Activated CD4-positive, alpha-beta T cell treated with anti-CD3 and anti-CD28 coated beads, Interleukin-2, amount 10 ng/mL, durations not matched to agents 7 days and 5 days (primary cell): Measurements from ENCODE around the gene ATF5. TPM values are rescaled to one million over a fixed set of nuclear protein-coding genes. Genes with fewer than 3 reads are reported as not detected.
A peak's percentile ranks its signal among the peaks of the same experiment; 100 is the strongest.
"Not testable (repeated sequence)": the region's sequence is repeated elsewhere in the genome, so short reads cannot be mapped to it uniquely, and the experiment has no call there.

Experiments
- CTCF ChIA-PET: fragments of 350-600 bp; sonication (Branson Sonifier 250); formaldehyde crosslinking; loops from one replicate; lab custom pipeline; 2021; ENCODE audit warnings: antibody characterized with exemption; lab: Charles Lee
- POLR2A ChIA-PET: fragments of 350-600 bp; sonication (Branson Sonifier 250); formaldehyde crosslinking; loops from one replicate; lab custom pipeline; 2021; ENCODE audit warnings: antibody characterized with exemption; lab: Charles Lee
- DNase-seq: peaks from one replicate; pipeline ENCODE4 v3.0.0-alpha.2; 2020
- H3K27ac Mint-ChIP-seq: one replicate; pipeline ENCODE4 v1.8.0; 2021; ENCODE audit warnings: mild to moderate bottlenecking, moderate library complexity, mixed read lengths
- H3K27me3 Mint-ChIP-seq: one replicate; pipeline ENCODE4 v1.8.0; 2021; ENCODE audit warnings: mixed read lengths
- H3K36me3 Mint-ChIP-seq: one replicate; pipeline ENCODE4 v1.8.0; 2021; ENCODE audit warnings: low read depth, mixed read lengths
- H3K4me1 Mint-ChIP-seq: one replicate; pipeline ENCODE4 v1.8.0; 2021; ENCODE audit warnings: mixed read lengths
- H3K4me3 Mint-ChIP-seq: one replicate; pipeline ENCODE4 v1.8.0; 2021; ENCODE audit warnings: mild to moderate bottlenecking, moderate library complexity, mixed read lengths
- H3K9me3 Mint-ChIP-seq: one replicate; pipeline ENCODE4 v1.8.0; 2021; ENCODE audit warnings: mixed read lengths
- total RNA-seq, 2 experiments: library from RNA; stranded (reverse); gene quantifications; one replicate each; pipeline ENCODE4 v1.2.3, GENCODE V29; 2021

The ATF5 gene
- total RNA-seq, 2 experiments from 2014 or later = 10.5 to 12.1 TPM

- H3K9me3 Mint-ChIP-seq = no peaks in the 10 kb centered on the region
- peaks cover 41% of the 10 kb centered on the region for H3K36me3 Mint-ChIP-seq
- no peaks in the 10 kb centered on the region for H3K27me3 Mint-ChIP-seq
- peak overlapping the region; percentile 93 for H3K4me3 Mint-ChIP-seq
- ChIA-PET POLR2A (no interaction called here), CTCF (interaction anchor here (1.0 to 2.6 kb wide), 2 partner anchors 18 to 40 kb away, joined by 3 to 8 read pairs; no protein-coding TSS in a partner anchor)
- DNase-seq = peak; percentile 13
- peaks cover 54% of the 10 kb centered on the region for H3K4me1 Mint-ChIP-seq
- H3K27ac Mint-ChIP-seq = no peak overlapping the region
Observed at GRCh38 chr19:49930483-49931011, 1.5 kb downstream of the ATF5 start.

DNA sequence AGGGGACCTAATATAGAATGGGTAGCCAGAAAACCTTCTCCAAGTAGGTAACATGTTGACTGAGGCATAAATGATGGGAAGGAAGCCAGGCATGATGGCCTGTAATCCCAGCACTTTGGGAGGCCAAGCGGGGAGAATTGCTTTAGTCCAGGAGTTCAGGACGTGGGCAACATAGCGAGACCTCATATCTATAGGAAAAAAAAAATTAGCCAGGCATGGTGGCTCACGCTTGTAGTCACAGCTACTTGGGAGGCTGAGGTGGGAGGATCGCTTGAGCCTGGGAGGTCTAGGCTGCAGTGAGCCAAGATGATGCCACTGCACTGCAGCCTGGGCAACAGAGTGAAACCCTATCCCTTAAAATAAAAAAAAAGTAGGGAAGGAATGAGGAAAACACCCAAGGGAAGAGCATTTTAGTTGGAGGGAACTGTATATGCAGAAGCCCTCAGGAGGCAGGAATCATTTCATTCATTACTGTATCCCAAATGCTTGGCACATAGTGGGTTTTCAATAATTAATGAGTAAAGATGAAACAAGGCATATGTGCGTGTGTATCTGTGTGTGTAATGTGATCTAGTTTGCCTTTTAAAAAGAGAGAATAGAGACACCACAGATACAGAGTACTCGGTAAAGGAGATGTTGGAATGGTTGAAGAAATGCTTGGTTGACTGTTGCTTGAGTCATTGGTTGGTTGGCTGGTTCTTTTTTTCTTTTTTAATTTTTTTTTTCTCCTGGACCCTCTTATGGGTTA is 2.5 kb downstream of the ATF5 start:
- DNase-seq = no peak
- ChIA-PET POLR2A (no interaction called here), CTCF (no interaction called here)
- H3K9me3 Mint-ChIP-seq = no peaks in the 10 kb centered on the region
- no peak overlapping the region for H3K4me3 Mint-ChIP-seq
- H3K27ac Mint-ChIP-seq = peak overlapping the region; percentile 34
- H3K27me3 Mint-ChIP-seq = peaks cover 5% of the 10 kb centered on the region
- H3K36me3 Mint-ChIP-seq = peaks cover 38% of the 10 kb centered on the region
- H3K4me1 Mint-ChIP-seq = peaks cover 50% of the 10 kb centered on the region

GRCh38 chr19:49932041-49932451 is 3.0 kb downstream of the ATF5 start:
- ChIA-PET CTCF (no interaction called here), POLR2A (no interaction called here)
- DNase-seq = no peak
- Mint-ChIP-seq H3K4me1 (peaks cover 47% of the 10 kb centered on the region), H3K27me3 (peaks cover 6% of the 10 kb centered on the region), H3K4me3 (no peak overlapping the region), H3K9me3 (no peaks in the 10 kb centered on the region), H3K36me3 (peaks cover 35% of the 10 kb centered on the region), H3K27ac (no peak overlapping the region)

DNA sequence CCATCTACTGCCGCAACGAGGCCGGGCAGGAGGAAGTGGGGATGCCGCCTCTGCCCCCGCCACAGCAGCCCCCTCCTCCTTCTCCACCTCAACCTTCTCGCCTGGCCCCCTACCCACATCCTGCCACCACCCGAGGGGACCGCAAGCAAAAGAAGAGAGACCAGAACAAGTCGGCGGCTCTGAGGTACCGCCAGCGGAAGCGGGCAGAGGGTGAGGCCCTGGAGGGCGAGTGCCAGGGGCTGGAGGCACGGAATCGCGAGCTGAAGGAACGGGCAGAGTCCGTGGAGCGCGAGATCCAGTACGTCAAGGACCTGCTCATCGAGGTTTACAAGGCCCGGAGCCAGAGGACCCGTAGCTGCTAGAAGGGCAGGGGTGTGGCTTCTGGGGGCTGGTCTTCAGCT is 3.7 kb downstream of the ATF5 start:
- peaks cover 6% of the 10 kb centered on the region for H3K27me3 Mint-ChIP-seq
- peak overlapping the region; percentile 66 for H3K27ac Mint-ChIP-seq
- peaks cover 28% of the 10 kb centered on the region for H3K36me3 Mint-ChIP-seq
- ChIA-PET POLR2A (no interaction called here), CTCF (interaction anchor here (0.5 kb wide), 1 partner anchor 975 kb away, joined by 3 read pairs; no protein-coding TSS in a partner anchor)
- peaks cover 43% of the 10 kb centered on the region for H3K4me1 Mint-ChIP-seq
- no peaks in the 10 kb centered on the region for H3K9me3 Mint-ChIP-seq
- peak overlapping the region; percentile 47 for H3K4me3 Mint-ChIP-seq
- peak; percentile 65 for DNase-seq

DNA sequence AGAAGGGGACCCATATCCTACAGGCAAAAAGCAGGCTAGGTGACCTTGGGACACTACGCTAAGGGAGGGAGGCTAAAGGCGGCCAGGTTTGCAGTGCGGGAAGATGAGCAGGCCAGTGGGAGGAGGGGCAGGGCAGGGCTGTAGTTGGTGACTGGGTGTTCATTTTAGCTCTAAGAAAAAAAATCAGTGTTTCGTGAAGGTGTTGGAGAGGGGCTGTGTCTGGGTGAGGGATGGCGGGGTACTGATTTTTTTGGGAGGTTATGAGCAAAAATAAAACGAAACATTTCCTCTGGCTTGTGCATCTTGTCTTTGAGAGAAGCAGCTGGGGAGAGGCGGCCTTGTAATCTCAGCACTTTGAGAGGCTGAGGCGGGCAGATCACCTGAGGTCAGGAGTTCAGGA is 4.6 kb downstream of the ATF5 start:
- no peaks in the 10 kb centered on the region for H3K9me3 Mint-ChIP-seq
- POLR2A ChIA-PET = no interaction called here
- H3K27me3 Mint-ChIP-seq = peaks cover 6% of the 10 kb centered on the region
- no peak for DNase-seq
- H3K4me3 Mint-ChIP-seq = peak overlapping the region; percentile 20
- H3K27ac Mint-ChIP-seq = peak overlapping the region; percentile 10
- peaks cover 22% of the 10 kb centered on the region for H3K36me3 Mint-ChIP-seq
- peaks cover 39% of the 10 kb centered on the region for H3K4me1 Mint-ChIP-seq
- CTCF ChIA-PET = no interaction called here

- H3K27me3 Mint-ChIP-seq = peaks cover 6% of the 10 kb centered on the region
- no peak overlapping the region for H3K27ac Mint-ChIP-seq
- CTCF ChIA-PET = interaction anchor here (0.5 to 1.2 kb wide), 3 partner anchors 50 to 199 kb away, joined by 3 to 4 read pairs (median 3); no protein-coding TSS in a partner anchor
- POLR2A ChIA-PET = no interaction called here
- no peaks in the 10 kb centered on the region for H3K9me3 Mint-ChIP-seq
- H3K36me3 Mint-ChIP-seq = peaks cover 10% of the 10 kb centered on the region
- H3K4me3 Mint-ChIP-seq = no peak overlapping the region
- peaks cover 32% of the 10 kb centered on the region for H3K4me1 Mint-ChIP-seq
- no peak for DNase-seq
Observed at GRCh38 chr19:49936549-49936948, 7.5 kb downstream of the ATF5 start.

GRCh38 chr19:49937750-49938381 is 8.9 kb downstream of the ATF5 start:
- no peaks in the 10 kb centered on the region for H3K9me3 Mint-ChIP-seq

GRCh38 chr19:49938662-49939061 is 9.7 kb downstream of the ATF5 start:
- Mint-ChIP-seq H3K4me1 (peaks cover 13% of the 10 kb centered on the region), H3K4me3 (no peak overlapping the region), H3K9me3 (no peaks in the 10 kb centered on the region), H3K27ac (no peak overlapping the region), H3K36me3 (peaks cover 1% of the 10 kb centered on the region), H3K27me3 (peaks cover 12% of the 10 kb centered on the region)
- ChIA-PET POLR2A (no interaction called here), CTCF (interaction anchor here (1.4 to 2.1 kb wide), 3 partner anchors 14 to 46 kb away, joined by 3 to 7 read pairs (median 5); no protein-coding TSS in a partner anchor)
- no peak for DNase-seq

More at GRCh38 chr19:49937750-49938381, 8.9 kb downstream of the ATF5 start:
- H3K27ac Mint-ChIP-seq = no peak overlapping the region
- DNase-seq = peak; percentile 78
- ChIA-PET POLR2A (no interaction called here), CTCF (interaction anchor here (0.8 to 2.1 kb wide), 8 partner anchors 9 to 198 kb away, joined by 3 to 7 read pairs (median 3); partner anchors contain the start of genes ATF5 and NUP62)
- no peak overlapping the region for H3K4me3 Mint-ChIP-seq
- peaks cover 9% of the 10 kb centered on the region for H3K27me3 Mint-ChIP-seq
- H3K4me1 Mint-ChIP-seq = peaks cover 21% of the 10 kb centered on the region
- H3K36me3 Mint-ChIP-seq = peaks cover 6% of the 10 kb centered on the region

DNA sequence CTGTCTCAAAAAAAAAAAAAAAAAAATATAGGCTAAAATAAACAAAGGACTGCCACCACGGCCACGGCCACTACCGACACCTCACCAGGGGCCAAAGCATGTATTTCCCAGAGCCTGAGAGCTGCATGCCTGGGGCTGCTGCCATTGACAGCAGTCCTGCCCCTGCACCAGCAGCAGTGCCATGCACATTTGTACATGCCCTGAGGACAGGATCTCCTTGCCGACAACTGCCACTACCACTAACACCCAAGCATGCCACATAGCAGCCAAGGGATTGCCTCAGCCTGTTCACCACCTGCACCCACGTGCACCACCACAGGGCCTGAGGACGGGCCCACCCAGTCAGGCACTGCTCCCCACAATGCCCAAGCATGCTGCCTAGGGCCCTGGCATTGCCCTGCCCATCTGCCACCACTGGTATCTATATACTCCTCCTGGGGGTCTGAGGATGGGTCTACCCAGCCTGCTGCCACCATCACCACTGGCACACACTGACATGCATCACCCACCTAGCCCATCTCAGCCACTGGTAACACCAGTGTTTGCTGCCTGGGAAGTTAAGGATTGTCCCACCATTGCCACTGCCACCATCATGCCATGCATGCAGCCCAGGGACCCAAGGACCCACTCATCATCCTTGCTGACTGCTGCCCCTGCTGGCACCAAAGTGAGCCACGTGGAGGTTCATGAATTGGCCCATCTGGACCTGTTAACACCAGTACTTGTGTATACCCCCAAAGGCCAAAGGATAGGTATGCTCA is 10.9 kb downstream of the ATF5 start:
- Mint-ChIP-seq H3K27ac (no peak overlapping the region), H3K36me3 (no peaks in the 10 kb centered on the region), H3K9me3 (no peaks in the 10 kb centered on the region), H3K4me3 (no peak overlapping the region), H3K27me3 (peaks cover 12% of the 10 kb centered on the region), H3K4me1 (peaks cover 12% of the 10 kb centered on the region)
- POLR2A ChIA-PET = no interaction called here
- DNase-seq = no peak
- CTCF ChIA-PET = interaction anchor here (0.6 kb wide), 2 partner anchors 58 to 1587 kb away, joined by 3 read pairs; no protein-coding TSS in a partner anchor

GRCh38 chr19:49940482-49940791 is 11.4 kb downstream of the ATF5 start:
- H3K4me1 Mint-ChIP-seq = peaks cover 12% of the 10 kb centered on the region
- POLR2A ChIA-PET = no interaction called here
- DNase-seq = no peak
- H3K27me3 Mint-ChIP-seq = peaks cover 12% of the 10 kb centered on the region
- H3K36me3 Mint-ChIP-seq = no peaks in the 10 kb centered on the region
- H3K9me3 Mint-ChIP-seq = no peaks in the 10 kb centered on the region
- H3K4me3 Mint-ChIP-seq = no peak overlapping the region
- CTCF ChIA-PET = no interaction called here
- H3K27ac Mint-ChIP-seq = no peak overlapping the region

GRCh38 chr19:49944567-49944966 is 15.6 kb downstream of the ATF5 start:
- DNase-seq, H3K4me1 Mint-ChIP-seq, H3K4me3 Mint-ChIP-seq, POLR2A ChIA-PET, H3K36me3 Mint-ChIP-seq, H3K9me3 Mint-ChIP-seq, H3K27ac Mint-ChIP-seq, CTCF ChIA-PET, H3K27me3 Mint-ChIP-seq: not testable (repeated sequence)

GRCh38 chr19:49946415-49946814 is 17.4 kb downstream of the ATF5 start:
- CTCF ChIA-PET = no interaction called here
- Mint-ChIP-seq H3K36me3 (no peaks in the 10 kb centered on the region), H3K9me3 (no peaks in the 10 kb centered on the region), H3K4me1 (no peaks in the 10 kb centered on the region), H3K4me3 (no peak overlapping the region), H3K27ac (no peak overlapping the region), H3K27me3 (peaks cover 6% of the 10 kb centered on the region)
- no peak for DNase-seq
- POLR2A ChIA-PET = no interaction called here
